Mesendoderm (in vitro differentiated cells): Measurements from ENCODE around the gene DROSHA.
A peak's percentile ranks its signal among the peaks of the same experiment; 100 is the strongest.

Source experiments
- DNase-seq: peaks from one replicate; pipeline ENCODE4 v3.0.0; 2013
- H2AK5ac ChIP-seq: 2 replicates; pipeline ENCODE4 v1.6.1; 2013; ENCODE audit warnings: low read length, inconsistent platforms
- H2BK120ac ChIP-seq: 2 replicates; pipeline ENCODE4 v1.6.1; 2013; ENCODE audit warnings: low read depth, mild to moderate bottlenecking, low read length, moderate library complexity, mixed read lengths
- H2BK15ac ChIP-seq: replicated peaks from 2 replicates; pipeline ENCODE4 v1.6.1; 2013; ENCODE audit warnings: low read depth, mild to moderate bottlenecking, moderate library complexity
- H2BK5ac ChIP-seq: 2 replicates; pipeline ENCODE4 v1.6.1; 2013; ENCODE audit warnings: low read length, inconsistent platforms
- H3K18ac ChIP-seq: 2 replicates; pipeline ENCODE4 v1.6.1; 2013; ENCODE audit warnings: mild to moderate bottlenecking, low read length, mixed read lengths
- H3K23ac ChIP-seq: one replicate; pipeline ENCODE4 v1.6.1; 2013; ENCODE audit warnings: low read length
- H3K27ac ChIP-seq: 2 replicates; pipeline ENCODE4 v1.5.1; 2013; ENCODE audit warnings: low read depth, mild to moderate bottlenecking, inconsistent platforms, low read length, moderate library complexity
- H3K27me3 ChIP-seq: 2 replicates; pipeline ENCODE4 v1.6.1; 2013; ENCODE audit warnings: low read length, control low read depth, mild to moderate bottlenecking, inconsistent platforms; ENCODE audit not compliant: insufficient read depth, poor library complexity
- H3K36me3 ChIP-seq: 2 replicates; pipeline ENCODE4 v1.6.1; 2013; ENCODE audit warnings: low read length, inconsistent platforms; ENCODE audit not compliant: control insufficient read depth, insufficient read depth
- H3K4ac ChIP-seq: one replicate; pipeline ENCODE4 v1.6.1; 2013; ENCODE audit warnings: low read depth, mild to moderate bottlenecking, low read length, moderate library complexity
- H3K4me1 ChIP-seq: 2 replicates; pipeline ENCODE4 v1.6.1; 2013; ENCODE audit warnings: low read depth, low read length, inconsistent platforms; ENCODE audit not compliant: control insufficient read depth
- H3K4me2 ChIP-seq: 2 replicates; pipeline ENCODE4 v1.6.1; 2013; ENCODE audit warnings: low read length
- H3K4me3 ChIP-seq: 2 replicates; pipeline ENCODE4 v1.5.1; 2013; ENCODE audit warnings: mild to moderate bottlenecking, low read length
- H3K56ac ChIP-seq: one replicate; pipeline ENCODE4 v1.6.1; 2013; ENCODE audit warnings: low read length
- H3K79me1 ChIP-seq: 2 replicates; pipeline ENCODE4 v1.6.1; 2013; ENCODE audit warnings: low read length, inconsistent platforms
- H3K79me2 ChIP-seq: 2 replicates; pipeline ENCODE4 v1.6.1; 2013; ENCODE audit warnings: mild to moderate bottlenecking, low read length; ENCODE audit not compliant: control insufficient read depth, insufficient read depth
- H3K9ac ChIP-seq: 2 replicates; pipeline ENCODE4 v1.6.1; 2013; ENCODE audit warnings: low read length, inconsistent platforms
- H4K5ac ChIP-seq: one replicate; pipeline ENCODE4 v1.6.1; 2013; ENCODE audit warnings: low read length
- H4K8ac ChIP-seq: one replicate; pipeline ENCODE4 v1.6.1; 2013; ENCODE audit warnings: low read depth, mild to moderate bottlenecking, control low read depth, low read length, moderate library complexity
- WGBS: extraction: QIAGEN DNeasy Blood & Tissue Kit; methylation state at CpG from one replicate; pipeline ENCODE4 v1.1.7; 2013; ENCODE audit warnings: low lambda C conversion rate, missing lambda C conversion rate; ENCODE audit not compliant: insufficient coverage; ENCODE audit errors: extremely low coverage; 5-methylcytosine and 5-hydroxymethylcytosine counted together

Gene DROSHA

GRCh38 chr5:31496301-31496700 lies 35.6 kb downstream of the DROSHA start:
- Histone ChIP-seq H4K5ac (no peak overlapping the region), H3K4me3 (no peak overlapping the region), H4K8ac (no peak overlapping the region), H2BK5ac (no peak overlapping the region), H3K18ac (no peak overlapping the region), H2BK15ac (no peak overlapping the region), H3K23ac (no peak overlapping the region), H3K4me1 (no peaks in the 10 kb centered on the region), H3K9ac (no peak overlapping the region), H3K36me3 (peaks cover 20% of the 10 kb centered on the region), H3K27me3 (no peaks in the 10 kb centered on the region), H3K79me1 (no peaks in the 10 kb centered on the region), H3K79me2 (no peaks in the 10 kb centered on the region), H3K56ac (no peak overlapping the region), H3K4me2 (no peak overlapping the region), H2BK120ac (no peak overlapping the region), H3K27ac (no peak overlapping the region), H2AK5ac (no peak overlapping the region), H3K4ac (no peak overlapping the region)
- no peak for DNase-seq
- no CpG with 5 or more reads among the region's 2 CpGs for WGBS

- no peak overlapping the region for H2BK5ac ChIP-seq
- H3K79me1 ChIP-seq = no peaks in the 10 kb centered on the region
- H3K18ac ChIP-seq = no peak overlapping the region
- no peak overlapping the region for H3K4me2 ChIP-seq
- H3K79me2 ChIP-seq = no peaks in the 10 kb centered on the region
- no peak overlapping the region for H2BK15ac ChIP-seq
- H3K4me1 ChIP-seq = no peaks in the 10 kb centered on the region
- no CpG with 5 or more reads among the region's 4 CpGs for WGBS
- no peak overlapping the region for H3K56ac ChIP-seq
- no peak for DNase-seq
- no peak overlapping the region for H3K9ac ChIP-seq
- no peak overlapping the region for H2AK5ac ChIP-seq
- H3K27ac ChIP-seq = no peak overlapping the region
- H3K23ac ChIP-seq = no peak overlapping the region
- H4K5ac ChIP-seq = no peak overlapping the region
- H3K27me3 ChIP-seq = no peaks in the 10 kb centered on the region
- no peak overlapping the region for H2BK120ac ChIP-seq
- peaks cover 16% of the 10 kb centered on the region for H3K36me3 ChIP-seq
- H4K8ac ChIP-seq = no peak overlapping the region
- H3K4ac ChIP-seq = no peak overlapping the region
- H3K4me3 ChIP-seq = no peak overlapping the region
These were observed 36.6 kb downstream of the DROSHA start for GRCh38 chr5:31495336-31495735.

- no peak overlapping the region for H3K18ac ChIP-seq
- no peaks in the 10 kb centered on the region for H3K27me3 ChIP-seq
- H2BK5ac ChIP-seq = no peak overlapping the region
- no peak overlapping the region for H2AK5ac ChIP-seq
- H3K79me1 ChIP-seq = no peaks in the 10 kb centered on the region
- H3K4me3 ChIP-seq = no peak overlapping the region
- peak; percentile 69 for DNase-seq
- no peaks in the 10 kb centered on the region for H3K4me1 ChIP-seq
- no peak overlapping the region for H2BK120ac ChIP-seq
- no peak overlapping the region for H4K5ac ChIP-seq
- WGBS = no CpG with 5 or more reads among the region's 4 CpGs
- no peak overlapping the region for H4K8ac ChIP-seq
- peaks cover 16% of the 10 kb centered on the region for H3K36me3 ChIP-seq
- H3K79me2 ChIP-seq = no peaks in the 10 kb centered on the region
- H2BK15ac ChIP-seq = no peak overlapping the region
- H3K9ac ChIP-seq = no peak overlapping the region
- H3K56ac ChIP-seq = no peak overlapping the region
- H3K23ac ChIP-seq = no peak overlapping the region
- no peak overlapping the region for H3K4me2 ChIP-seq
- no peak overlapping the region for H3K4ac ChIP-seq
- no peak overlapping the region for H3K27ac ChIP-seq
These were observed 39.0 kb downstream of the DROSHA start for GRCh38 chr5:31492869-31493268.

- no peak overlapping the region for H3K56ac ChIP-seq
- H3K4me1 ChIP-seq = no peaks in the 10 kb centered on the region
- H3K79me2 ChIP-seq = no peaks in the 10 kb centered on the region
- no peak overlapping the region for H3K9ac ChIP-seq
- H3K4me3 ChIP-seq = no peak overlapping the region
- peaks cover 4% of the 10 kb centered on the region for H3K36me3 ChIP-seq
- no peak overlapping the region for H2BK5ac ChIP-seq
- DNase-seq = no peak
- H4K5ac ChIP-seq = no peak overlapping the region
- no peaks in the 10 kb centered on the region for H3K79me1 ChIP-seq
- no CpG with 5 or more reads among the region's 2 CpGs for WGBS
- H2BK15ac ChIP-seq = no peak overlapping the region
- no peak overlapping the region for H4K8ac ChIP-seq
- H3K4me2 ChIP-seq = no peak overlapping the region
- no peak overlapping the region for H3K23ac ChIP-seq
- no peak overlapping the region for H2BK120ac ChIP-seq
- no peak overlapping the region for H3K27ac ChIP-seq
- no peak overlapping the region for H3K4ac ChIP-seq
- H3K18ac ChIP-seq = no peak overlapping the region
- H3K27me3 ChIP-seq = no peaks in the 10 kb centered on the region
- no peak overlapping the region for H2AK5ac ChIP-seq
These were observed 44.4 kb downstream of the DROSHA start for GRCh38 chr5:31487506-31487905.

- Histone ChIP-seq H3K56ac (no peak overlapping the region), H3K79me2 (no peaks in the 10 kb centered on the region), H3K27ac (no peak overlapping the region), H3K4me3 (no peak overlapping the region), H3K9ac (no peak overlapping the region), H3K36me3 (peaks cover 6% of the 10 kb centered on the region), H2BK5ac (no peak overlapping the region), H2BK15ac (no peak overlapping the region), H3K79me1 (no peaks in the 10 kb centered on the region), H2BK120ac (no peak overlapping the region), H3K27me3 (no peaks in the 10 kb centered on the region), H2AK5ac (no peak overlapping the region), H3K18ac (no peak overlapping the region), H4K8ac (no peak overlapping the region), H3K4ac (no peak overlapping the region), H4K5ac (no peak overlapping the region), H3K4me1 (no peaks in the 10 kb centered on the region), H3K4me2 (no peak overlapping the region), H3K23ac (no peak overlapping the region)
- WGBS = no CpG with 5 or more reads among the region's 6 CpGs
- no peak for DNase-seq
These were observed 45.5 kb downstream of the DROSHA start for GRCh38 chr5:31486441-31486840.

- Histone ChIP-seq H2BK15ac (no peak overlapping the region), H4K5ac (no peak overlapping the region), H3K79me1 (no peaks in the 10 kb centered on the region), H3K27me3 (no peaks in the 10 kb centered on the region), H3K56ac (no peak overlapping the region), H2BK120ac (no peak overlapping the region), H3K79me2 (no peaks in the 10 kb centered on the region), H2AK5ac (no peak overlapping the region), H3K9ac (no peak overlapping the region), H3K27ac (no peak overlapping the region), H2BK5ac (no peak overlapping the region), H3K36me3 (peaks cover 6% of the 10 kb centered on the region), H4K8ac (no peak overlapping the region), H3K4me2 (no peak overlapping the region), H3K4me1 (no peaks in the 10 kb centered on the region), H3K4me3 (no peak overlapping the region), H3K4ac (no peak overlapping the region), H3K18ac (no peak overlapping the region), H3K23ac (no peak overlapping the region)
- no CpG with 5 or more reads among the region's 7 CpGs for WGBS
- no peak for DNase-seq
These were observed 46.3 kb downstream of the DROSHA start for GRCh38 chr5:31485376-31486207.
